Natural killer cell (primary cell): Measurements from ENCODE around the gene PJVK. TPM values are rescaled to one million over a fixed set of nuclear protein-coding genes. Genes with fewer than 3 reads are reported as not detected.

Experiments used
- ATAC-seq, 3 donors: fragments of 150-1000 bp in 2 of 3; fragments of 200-7000 bp in 1 of 3; cut with Tn5 transposase; 1 replicate in 1 of 3; 2 replicates in 2 of 3; pipeline ENCODE4 v1.10.0; 2021; ENCODE audit warnings: mild to moderate bottlenecking in 2 of 3, moderate library complexity in 2 of 3
- DNase-seq, 2 donors: peaks; one replicate each; pipeline versions ENCODE4 v3.0.0 to v3.0.0-alpha.2; 2013 to 2021; ENCODE audit warnings: mixed read lengths in 1 of 2
- H3K27ac ChIP-seq: one replicate; pipeline ENCODE4 v1.5.1; 2013; ENCODE audit warnings: mild to moderate bottlenecking, low read length
- H3K27me3 ChIP-seq: one replicate; pipeline ENCODE4 v1.6.1; 2013; ENCODE audit warnings: low read length; ENCODE audit not compliant: control insufficient read depth, insufficient read depth
- H3K36me3 ChIP-seq: one replicate; pipeline ENCODE4 v1.6.1; 2013; ENCODE audit warnings: low read length; ENCODE audit not compliant: control insufficient read depth, insufficient read depth
- H3K4me1 ChIP-seq: one replicate; pipeline ENCODE4 v1.6.1; 2013; ENCODE audit warnings: low read length; ENCODE audit not compliant: control insufficient read depth, insufficient read depth
- H3K4me3 ChIP-seq: one replicate; pipeline ENCODE4 v1.5.1; 2013; ENCODE audit warnings: low read length
- H3K9me3 ChIP-seq: one replicate; pipeline ENCODE4 v1.6.1; 2013; ENCODE audit warnings: low read length; ENCODE audit not compliant: control insufficient read depth, insufficient read depth
- H3K27ac Mint-ChIP-seq, 2 donors: one replicate each; pipeline ENCODE4 v1.8.0; 2022; ENCODE audit warnings: mild to moderate bottlenecking in 2 of 2, mixed read lengths in 2 of 2, moderate library complexity in 1 of 2
- H3K27me3 Mint-ChIP-seq, 2 donors: one replicate each; pipeline ENCODE4 v1.8.0; 2022; ENCODE audit warnings: low read depth in 2 of 2, mixed read lengths in 2 of 2
- H3K36me3 Mint-ChIP-seq: one replicate; pipeline ENCODE4 v1.8.0; 2022; ENCODE audit warnings: mixed read lengths
- H3K4me1 Mint-ChIP-seq, 2 donors: one replicate each; pipeline ENCODE4 v1.8.0; 2022; ENCODE audit warnings: mixed read lengths in 2 of 2
- H3K4me3 Mint-ChIP-seq: one replicate; pipeline ENCODE4 v1.8.0; 2022; ENCODE audit warnings: mild to moderate bottlenecking, moderate library complexity, mixed read lengths
- H3K9me3 Mint-ChIP-seq, 2 donors: one replicate each; pipeline ENCODE4 v1.8.0; 2022; ENCODE audit warnings: mixed read lengths in 2 of 2
- WGBS: methylation state at CpG from one replicate; pipeline ENCODE4 v1.1.7; 2013; ENCODE audit warnings: missing lambda C conversion rate; ENCODE audit not compliant: insufficient coverage; 5-methylcytosine and 5-hydroxymethylcytosine counted together
- intact Hi-C: fragments of 100-400 bp; cut with micrococcal nuclease; formaldehyde crosslinking; loops from one replicate; pipeline ENCODE4 v1.14.2; 2022
- total RNA-seq, 4 donors: library from RNA; stranded (reverse); fragments of 120-200 nt in 1 of 4; gene quantifications; one replicate each; pipeline versions ENCODE4 v1.2.3 to v1.2.4, GENCODE V29; 2013 to 2022
- TF ChIP-seq, protein P1 (sequence below): fragments of 200-600 bp; IDR thresholded peaks from one replicate; pipeline ENCODE4 v1.8.0; 2022; ENCODE audit warnings: antibody characterized with exemption

PJVK gene
- total RNA-seq, 3 donors from 2014 or later (not counting 1 experiment from before 2014, with no cell fraction given): 1.3 to 2.7 (median 2.5) TPM

GRCh38 chr2:178441426-178441825, 9.8 kb upstream of the PJVK start:
- no CpG with 5 or more reads among the region's 2 CpGs for WGBS
- Histone ChIP-seq H3K27ac (no peak overlapping the region), H3K9me3 (no peaks in the 10 kb centered on the region), H3K27me3 (no peaks in the 10 kb centered on the region), H3K4me3 (no peak overlapping the region), H3K36me3 (peaks cover 62% of the 10 kb centered on the region), H3K4me1 (no peaks in the 10 kb centered on the region)
- no peaks in the 10 kb centered on the region for H3K27me3 Mint-ChIP-seq
- H3K4me1 Mint-ChIP-seq: no peaks in the 10 kb centered on the region
- intact Hi-C loops: no loop called here
- H3K4me3 Mint-ChIP-seq: no peak overlapping the region
- TF ChIP-seq, protein P1, sequence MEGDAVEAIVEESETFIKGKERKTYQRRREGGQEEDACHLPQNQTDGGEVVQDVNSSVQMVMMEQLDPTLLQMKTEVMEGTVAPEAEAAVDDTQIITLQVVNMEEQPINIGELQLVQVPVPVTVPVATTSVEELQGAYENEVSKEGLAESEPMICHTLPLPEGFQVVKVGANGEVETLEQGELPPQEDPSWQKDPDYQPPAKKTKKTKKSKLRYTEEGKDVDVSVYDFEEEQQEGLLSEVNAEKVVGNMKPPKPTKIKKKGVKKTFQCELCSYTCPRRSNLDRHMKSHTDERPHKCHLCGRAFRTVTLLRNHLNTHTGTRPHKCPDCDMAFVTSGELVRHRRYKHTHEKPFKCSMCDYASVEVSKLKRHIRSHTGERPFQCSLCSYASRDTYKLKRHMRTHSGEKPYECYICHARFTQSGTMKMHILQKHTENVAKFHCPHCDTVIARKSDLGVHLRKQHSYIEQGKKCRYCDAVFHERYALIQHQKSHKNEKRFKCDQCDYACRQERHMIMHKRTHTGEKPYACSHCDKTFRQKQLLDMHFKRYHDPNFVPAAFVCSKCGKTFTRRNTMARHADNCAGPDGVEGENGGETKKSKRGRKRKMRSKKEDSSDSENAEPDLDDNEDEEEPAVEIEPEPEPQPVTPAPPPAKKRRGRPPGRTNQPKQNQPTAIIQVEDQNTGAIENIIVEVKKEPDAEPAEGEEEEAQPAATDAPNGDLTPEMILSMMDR: no peak
- DNase-seq (no peak), ATAC-seq (no peak)
- no peak overlapping the region for H3K27ac Mint-ChIP-seq
- peaks cover 9% of the 10 kb centered on the region for H3K36me3 Mint-ChIP-seq
- no peaks in the 10 kb centered on the region for H3K9me3 Mint-ChIP-seq

GRCh38 chr2:178448968-178449661, 2.1 kb upstream of the PJVK start:
- Mint-ChIP-seq H3K9me3 (no peaks in the 10 kb centered on the region), H3K27ac (peak overlapping the region; percentile 2 to 17), H3K4me3 (peak overlapping the region; percentile 88), H3K36me3 (no peaks in the 10 kb centered on the region), H3K4me1 (peaks cover 34 to 37% of the 10 kb centered on the region in 2 donors), H3K27me3 (no peaks in the 10 kb centered on the region)
- Histone ChIP-seq H3K27me3 (no peaks in the 10 kb centered on the region), H3K36me3 (peaks cover 24% of the 10 kb centered on the region), H3K4me1 (peaks cover 13% of the 10 kb centered on the region), H3K27ac (no peak overlapping the region), H3K9me3 (no peaks in the 10 kb centered on the region), H3K4me3 (no peak overlapping the region)
- peak in 1 of 2 donors; percentile 23 for DNase-seq
- TF ChIP-seq, protein P1: no peak
- ATAC-seq: no peak
- intact Hi-C loops: no loop called here
- WGBS: 74% methylated on average over 3 of the region's 4 CpGs

DNA sequence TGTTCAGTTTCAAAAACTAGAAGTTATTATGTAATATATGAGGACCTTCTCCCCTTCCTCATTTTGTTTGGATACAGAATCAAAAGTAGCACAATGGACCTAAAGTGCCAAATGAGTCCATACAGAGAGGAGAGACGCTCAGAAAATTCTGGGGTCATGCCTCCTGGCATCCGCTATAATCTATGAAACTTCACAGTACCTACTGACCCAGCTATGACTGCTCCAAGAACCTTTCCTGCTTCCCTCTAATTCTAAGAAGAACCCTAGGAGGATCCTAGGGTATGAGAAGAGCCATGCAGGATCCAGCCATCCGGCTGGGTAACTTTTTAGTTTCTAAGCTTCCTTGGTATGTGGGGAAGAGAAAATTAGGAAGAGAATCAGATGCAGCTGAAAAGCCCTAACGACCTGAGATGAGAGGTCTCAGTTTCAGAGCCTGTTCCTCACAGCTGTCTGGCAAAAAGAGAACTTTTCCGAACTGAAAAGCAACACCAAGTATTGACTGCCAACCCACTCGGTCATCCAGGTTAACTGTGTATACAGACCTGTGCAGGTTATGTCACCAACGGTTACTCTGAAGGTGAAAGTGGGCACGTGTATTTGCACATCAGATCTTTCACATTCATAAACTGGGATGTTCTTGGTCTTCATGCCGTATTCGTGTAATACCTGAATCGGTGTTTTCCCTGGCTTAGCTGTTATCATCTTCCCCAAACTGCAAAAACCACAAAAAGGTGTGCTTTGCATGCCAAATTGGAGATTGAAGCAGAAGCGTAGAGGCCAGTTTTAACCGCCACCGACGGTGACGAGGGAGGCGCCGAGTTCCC, 1.3 kb upstream of the PJVK start:
- Histone ChIP-seq H3K36me3 (peaks cover 19% of the 10 kb centered on the region), H3K27ac (peak overlapping the region; percentile 83), H3K4me1 (peaks cover 13% of the 10 kb centered on the region), H3K9me3 (no peaks in the 10 kb centered on the region), H3K4me3 (peak overlapping the region; percentile 94), H3K27me3 (no peaks in the 10 kb centered on the region)
- peak in 1 of 2 donors; percentile 92 for DNase-seq
- no peaks in the 10 kb centered on the region for H3K9me3 Mint-ChIP-seq
- H3K4me1 Mint-ChIP-seq: peaks cover 34 to 37% of the 10 kb centered on the region in 2 donors
- WGBS: 14% methylated on average over 18 of the region's 18 CpGs
- peak overlapping the region; percentile 88 for H3K4me3 Mint-ChIP-seq
- H3K27ac Mint-ChIP-seq: peak overlapping the region; percentile 17 to 92
- TF ChIP-seq, protein P1: no peak
- peaks cover 4 to 7% of the 10 kb centered on the region in 2 donors for H3K27me3 Mint-ChIP-seq
- no peaks in the 10 kb centered on the region for H3K36me3 Mint-ChIP-seq
- intact Hi-C loops: no loop called here
- no peak for ATAC-seq
